GM18909 (cell line): ENCODE data around the gene ZDHHC14.

ENCODE experiments used
- ATAC-seq: cut with Tn5 transposase; IDR thresholded peaks from one replicate; pipeline ENCODE4 v1.9.1; 2021; ENCODE audit warnings: mild to moderate bottlenecking; ENCODE audit not compliant: unreplicated experiment, poor library complexity

Gene ZDHHC14

GRCh38 chr6:157486572-157486971 is 105.6 kb downstream of the ZDHHC14 start:
- peak; percentile 50 for ATAC-seq

- peak; percentile 23 for ATAC-seq
Observed at GRCh38 chr6:157487110-157487773, 106.3 kb downstream of the ZDHHC14 start.

- no peak for ATAC-seq
Observed at GRCh38 chr6:157488058-157488457, 107.1 kb downstream of the ZDHHC14 start.

DNA sequence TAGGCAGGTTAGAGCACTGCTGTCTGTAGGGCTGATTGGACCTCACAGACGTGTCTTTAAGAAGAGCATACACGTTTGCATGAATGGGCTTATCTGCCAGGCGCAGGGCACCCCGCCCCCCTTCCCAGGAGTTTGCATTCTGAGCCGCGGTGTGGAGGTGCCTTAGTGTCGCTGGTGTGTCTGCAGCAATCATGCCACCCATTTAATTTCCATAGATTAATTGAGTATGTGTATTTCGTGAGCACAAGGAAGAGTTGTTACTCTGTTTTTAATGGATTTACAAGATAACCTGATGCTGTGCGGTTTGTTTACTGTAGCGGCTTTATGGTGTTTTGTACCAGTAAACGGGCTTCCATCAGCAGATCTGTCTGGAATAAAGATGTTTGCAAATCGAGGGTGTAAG is 107.7 kb downstream of the ZDHHC14 start:
- no peak for ATAC-seq

DNA sequence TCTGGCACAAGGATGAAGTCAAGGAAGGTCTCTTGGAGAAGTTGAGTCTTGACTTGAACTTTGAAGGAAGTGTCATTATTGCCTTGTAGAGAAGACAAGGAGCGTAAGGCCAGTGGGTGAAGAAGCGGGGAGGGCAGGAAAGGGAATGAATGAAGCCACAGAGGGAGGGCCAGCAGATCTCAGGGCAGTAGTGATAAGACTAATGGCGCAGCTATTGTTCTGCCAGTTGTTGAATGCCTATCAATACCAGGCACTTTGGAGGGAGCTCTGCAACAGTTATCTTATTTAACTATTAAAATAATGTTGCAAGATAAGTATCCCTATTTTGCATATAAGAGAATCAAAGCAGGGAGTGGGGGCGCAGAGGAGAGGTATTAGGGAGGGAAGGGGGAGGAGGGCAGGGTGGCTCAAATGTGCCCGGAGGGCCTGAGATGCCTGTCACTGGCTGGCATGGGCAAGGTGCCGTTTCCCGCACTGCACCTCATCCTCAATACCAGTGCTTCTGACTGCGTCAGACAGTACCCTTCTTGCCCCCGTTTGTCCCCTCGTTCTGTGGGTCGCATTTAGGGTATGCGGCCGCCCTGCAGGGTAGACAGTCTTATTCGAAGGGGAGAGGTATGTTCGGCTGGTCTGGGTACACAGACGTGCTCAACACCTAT is 109.8 kb downstream of the ZDHHC14 start:
- no peak for ATAC-seq

- ATAC-seq, result no peak
Observed at GRCh38 chr6:157491571-157492232, 110.7 kb downstream of the ZDHHC14 start.

DNA sequence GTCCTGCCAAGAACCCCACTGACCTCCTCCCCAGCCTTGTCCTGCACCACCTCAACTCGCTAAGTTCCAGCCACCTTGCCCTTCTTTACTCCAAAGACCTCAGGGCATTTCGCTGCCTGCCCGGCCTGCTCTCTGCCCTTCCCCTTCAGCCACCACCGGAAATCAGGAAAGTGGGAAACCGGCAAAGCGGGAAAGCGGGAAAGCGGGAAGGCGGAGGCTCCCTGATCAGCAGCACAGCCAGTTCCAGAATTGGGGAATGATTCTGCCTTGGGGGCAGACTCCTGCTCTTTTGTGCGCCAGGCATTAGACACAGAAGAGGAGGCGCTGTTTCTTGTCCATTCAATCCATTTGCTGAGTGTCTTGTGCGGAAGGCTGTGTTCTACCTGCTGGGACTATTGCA is 111.3 kb downstream of the ZDHHC14 start:
- no peak for ATAC-seq

DNA sequence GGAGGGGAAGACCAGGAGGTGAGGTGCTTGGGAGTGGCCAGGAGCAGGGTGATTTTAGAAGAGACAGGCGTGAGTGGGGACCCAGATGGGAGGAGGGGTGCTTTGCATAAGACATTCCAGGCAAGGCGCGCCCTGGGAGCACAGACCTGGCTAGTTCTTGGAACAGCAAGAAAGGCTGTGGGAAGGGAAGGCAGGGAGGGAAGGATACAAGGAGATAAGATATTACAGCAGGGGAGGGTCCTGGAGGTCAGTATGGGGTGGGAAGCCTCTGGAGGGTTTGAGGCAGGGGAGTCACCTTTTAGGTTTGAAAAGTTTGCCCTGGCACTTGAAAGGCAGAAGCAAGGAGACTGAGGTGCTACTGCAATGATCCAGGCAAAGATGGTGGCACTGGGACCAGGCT is 111.8 kb downstream of the ZDHHC14 start:
- ATAC-seq, result no peak

DNA sequence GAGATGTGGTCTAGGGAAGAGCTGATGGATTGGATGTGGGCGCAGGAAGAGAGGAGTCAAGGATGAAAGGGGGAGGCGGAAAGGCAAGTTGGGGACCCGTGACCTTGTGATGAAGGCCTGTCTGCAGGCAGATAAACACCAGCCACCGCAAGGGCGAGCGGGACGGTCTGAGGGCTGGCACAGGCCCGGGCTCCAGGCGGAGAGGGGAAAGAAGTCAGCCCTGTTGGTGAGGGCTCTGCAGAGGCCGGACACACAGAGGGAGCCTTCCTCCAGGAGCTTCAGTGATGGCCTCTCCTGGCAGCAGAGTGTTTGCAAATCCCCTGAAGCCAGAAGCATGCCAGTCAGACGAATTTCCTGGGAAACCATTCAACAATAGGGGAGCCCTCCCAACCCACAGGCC is 112.2 kb downstream of the ZDHHC14 start:
- no peak for ATAC-seq

DNA sequence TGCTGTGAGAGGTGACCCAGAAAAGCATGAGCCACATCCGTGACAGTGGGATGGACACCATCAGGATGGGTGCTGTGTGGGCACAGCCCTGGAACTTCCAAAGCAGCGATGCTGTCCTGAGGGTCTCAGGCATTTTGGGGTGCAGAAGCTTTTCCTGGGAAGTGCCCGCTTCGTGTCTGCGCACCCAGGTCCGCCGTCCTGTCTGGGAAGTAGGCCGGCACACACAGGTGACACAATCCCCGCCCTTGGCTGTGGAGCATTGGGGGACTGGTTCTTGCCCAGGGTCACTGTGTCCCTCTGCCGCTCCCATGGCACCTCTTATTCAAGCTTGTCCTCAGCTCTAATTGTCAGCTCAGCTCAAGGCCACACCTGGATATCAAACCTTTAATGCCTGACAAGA is 112.6 kb downstream of the ZDHHC14 start:
- ATAC-seq, result no peak

DNA sequence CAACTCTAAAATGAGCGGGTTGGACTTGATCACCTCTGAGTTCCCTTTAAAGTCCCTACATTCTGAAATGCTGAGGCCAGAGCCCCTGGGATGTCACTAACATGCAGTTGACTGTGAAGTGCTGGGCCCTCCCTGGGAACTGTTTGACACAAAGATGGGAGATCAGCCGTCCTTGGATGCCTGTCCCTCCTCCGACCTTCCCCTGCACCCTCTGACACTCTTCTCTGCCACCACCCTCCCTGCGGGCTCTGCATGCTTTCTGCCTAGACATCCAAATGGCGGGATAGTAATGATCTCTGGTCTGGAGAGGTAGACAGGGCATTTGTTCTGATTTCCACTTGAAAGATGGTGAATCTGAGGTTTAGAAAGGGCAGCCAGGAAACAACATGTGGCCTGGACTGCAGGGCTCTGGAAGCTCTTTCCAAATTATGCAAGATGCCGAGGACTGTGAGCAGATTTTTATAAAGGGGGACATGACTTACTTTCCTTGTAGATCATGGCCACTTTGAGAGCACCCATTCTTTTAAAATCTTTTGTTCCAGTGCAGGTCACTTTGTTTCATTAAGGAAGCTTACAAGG is 113.2 kb downstream of the ZDHHC14 start:
- ATAC-seq, result no peak

DNA sequence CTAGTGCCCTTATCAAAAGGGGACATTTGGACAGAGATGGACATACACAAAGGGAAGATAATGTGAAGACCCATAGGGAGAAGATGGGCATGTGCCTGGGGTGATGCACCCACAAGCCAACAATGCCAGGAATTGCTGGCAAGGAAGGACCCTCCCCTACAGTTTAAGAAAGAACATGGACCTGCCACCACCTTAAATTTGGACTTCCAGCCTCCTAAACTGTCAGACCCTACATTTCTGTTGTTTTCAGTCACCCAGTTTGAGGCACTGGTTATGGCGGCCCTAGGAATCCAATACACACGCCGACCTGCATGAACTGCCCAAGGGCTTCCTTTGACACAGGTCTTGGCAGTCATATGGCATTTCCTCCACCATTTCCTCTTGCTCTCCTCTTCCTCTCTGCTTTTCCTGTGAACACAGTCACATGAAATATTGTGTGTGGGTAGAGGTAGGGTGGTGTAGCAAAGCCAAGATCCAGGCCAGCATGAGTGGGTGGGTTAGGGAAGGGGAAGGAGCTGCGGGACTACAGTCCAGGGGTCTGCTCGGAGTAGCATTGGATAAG is 115.6 kb downstream of the ZDHHC14 start:
- ATAC-seq, result no peak

GRCh38 chr6:157497579-157497978 is 116.6 kb downstream of the ZDHHC14 start:
- ATAC-seq, result no peak

- peak; percentile 60 for ATAC-seq
Observed at GRCh38 chr6:157498817-157499216, 117.8 kb downstream of the ZDHHC14 start.

DNA sequence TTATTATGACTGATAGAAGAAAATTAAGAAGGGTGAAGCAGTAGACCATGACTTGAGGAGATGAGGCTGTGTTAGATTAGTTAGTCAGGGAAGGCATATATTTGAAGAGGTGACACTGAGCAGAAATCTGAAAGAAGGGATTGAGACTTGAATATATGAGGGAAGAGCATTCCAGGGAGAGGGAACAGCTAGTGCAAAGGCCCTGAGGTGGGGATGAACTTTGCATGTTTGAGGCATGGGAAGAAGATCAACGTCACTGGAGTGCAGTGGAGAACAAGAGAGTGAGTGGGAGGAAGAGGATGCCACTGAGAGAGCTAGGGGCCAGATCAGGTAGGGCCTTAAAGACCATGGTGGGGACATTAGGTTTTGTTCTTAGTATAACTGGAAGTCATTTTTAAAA is 119.0 kb downstream of the ZDHHC14 start:
- no peak for ATAC-seq

GRCh38 chr6:157503018-157503747 is 122.2 kb downstream of the ZDHHC14 start:
- no peak for ATAC-seq

GRCh38 chr6:157505912-157506491 is 125.0 kb downstream of the ZDHHC14 start:
- ATAC-seq, result no peak

DNA sequence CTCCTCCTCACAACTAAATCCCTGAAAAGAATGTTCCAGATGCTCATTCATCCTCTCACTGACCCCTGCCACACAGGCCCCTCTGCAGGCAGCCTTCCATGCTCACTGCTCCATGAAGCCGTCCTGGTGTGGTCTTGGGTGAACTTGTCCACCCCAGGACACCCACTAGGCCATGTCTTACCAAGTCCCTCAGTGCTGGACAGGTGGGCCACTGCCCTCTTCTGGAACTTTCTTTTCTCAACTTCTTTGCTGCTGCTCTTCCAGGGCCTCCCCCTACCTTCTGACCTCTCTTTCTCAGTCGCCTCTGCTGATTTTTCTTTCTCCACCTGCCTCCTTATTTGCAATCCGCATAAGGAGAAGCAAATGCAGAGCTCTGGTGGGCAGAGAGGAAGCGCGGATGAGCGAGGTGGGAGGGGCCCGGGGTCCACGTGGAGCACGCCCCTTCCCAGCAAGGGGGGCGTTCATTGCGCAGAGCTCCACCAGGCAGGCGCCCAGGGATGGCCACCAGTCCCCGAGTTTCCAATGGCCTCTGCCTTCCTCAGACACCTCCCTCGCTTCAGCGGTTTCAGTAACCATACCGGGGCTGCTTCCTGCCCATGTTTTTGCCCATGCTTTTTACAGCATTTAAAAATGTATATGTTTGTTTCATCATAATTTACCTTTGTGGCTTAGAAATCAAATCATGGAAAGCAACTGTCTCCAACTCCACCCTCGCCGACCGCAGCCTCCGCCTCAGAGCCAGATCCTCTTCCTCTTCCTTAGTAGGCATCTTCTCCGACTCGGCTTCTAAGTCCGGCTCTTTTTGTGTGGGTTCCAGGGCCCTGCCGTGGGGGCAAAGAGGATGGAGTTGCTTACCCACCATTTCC is 129.6 kb downstream of the ZDHHC14 start:
- ATAC-seq, result peak; percentile 55
